Central memory CD4-positive, alpha-beta T cell (primary cell): ENCODE measurements around the gene OR6X1.

ENCODE experiments used
- DNase-seq: peaks from one replicate; pipeline ENCODE4 v3.0.0; 2022
- total RNA-seq, 3 experiments: gene quantifications; one replicate each; lab custom pipeline; 2026; lab: John Stamatoyannopoulos, UW

The OR6X1 gene
- total RNA-seq, result 0 reads per million in 3 experiments

GRCh38 chr11:123754101-123754568, at the start of gene OR6X1:
Gene OR6X1, minus strand, starts transcription at chr11:123754518. Its CDS starts 0 bp downstream, at chr11:123754518.
- DNase-seq, result no peak

GRCh38 chr11:123801765-123802164, 47.4 kb upstream of the OR6X1 start:
- no peak for DNase-seq

GRCh38 chr11:123800036-123800435, 45.7 kb upstream of the OR6X1 start:
- no peak for DNase-seq

- DNase-seq, result no peak
Observed at GRCh38 chr11:123799438-123799837, 45.1 kb upstream of the OR6X1 start.

- DNase-seq, result no peak
Observed at GRCh38 chr11:123798513-123799252, 44.4 kb upstream of the OR6X1 start.

- DNase-seq, result no peak
Observed at GRCh38 chr11:123798079-123798478, 43.8 kb upstream of the OR6X1 start.

GRCh38 chr11:123797541-123797940, 43.2 kb upstream of the OR6X1 start:
- DNase-seq, result no peak

GRCh38 chr11:123797114-123797513, 42.8 kb upstream of the OR6X1 start:
- no peak for DNase-seq

- no peak for DNase-seq
Observed at GRCh38 chr11:123796226-123796625, 41.9 kb upstream of the OR6X1 start.

GRCh38 chr11:123783536-123783935, 29.2 kb upstream of the OR6X1 start:
- DNase-seq, result no peak

- DNase-seq, result no peak
Observed at GRCh38 chr11:123778511-123778910, 24.2 kb upstream of the OR6X1 start.

- DNase-seq, result no peak
Observed at GRCh38 chr11:123775715-123776549, 21.6 kb upstream of the OR6X1 start.

- DNase-seq, result no peak
Observed at GRCh38 chr11:123775289-123775688, 21.0 kb upstream of the OR6X1 start.

- no peak for DNase-seq
Observed at GRCh38 chr11:123773959-123774358, 19.6 kb upstream of the OR6X1 start.

GRCh38 chr11:123773026-123773425, 18.7 kb upstream of the OR6X1 start:
- DNase-seq, result no peak

- DNase-seq, result no peak
Observed at GRCh38 chr11:123771664-123772063, 17.3 kb upstream of the OR6X1 start.

GRCh38 chr11:123770712-123771111, 16.4 kb upstream of the OR6X1 start:
- DNase-seq, result no peak

- no peak for DNase-seq
Observed at GRCh38 chr11:123765601-123766000, 11.3 kb upstream of the OR6X1 start.

GRCh38 chr11:123762422-123762821, 8.1 kb upstream of the OR6X1 start:
- no peak for DNase-seq

GRCh38 chr11:123760894-123761293, 6.6 kb upstream of the OR6X1 start:
- no peak for DNase-seq

- DNase-seq, result no peak
Observed at GRCh38 chr11:123757976-123758375, 3.7 kb upstream of the OR6X1 start.

- no peak for DNase-seq
Observed at GRCh38 chr11:123755813-123756212, 1.5 kb upstream of the OR6X1 start.

GRCh38 chr11:123755344-123755743, 1.0 kb upstream of the OR6X1 start:
- no peak for DNase-seq

GRCh38 chr11:123753110-123753509, 1.2 kb downstream of the OR6X1 start:
- DNase-seq, result no peak
